GM10847 (cell line): ENCODE results near the gene GSTCD.

Experiments
- POLR2A ChIP-seq: IDR thresholded peaks from 2 replicates; pipeline ENCODE4 v1.6.1; 2011; ENCODE audit not compliant: insufficient read length; ENCODE audit errors: extremely low read depth

The GSTCD gene

GRCh38 chr4:105710012-105710600, 1.5 kb downstream of the GSTCD start:
- no peak for TF ChIP-seq POLR2A

DNA sequence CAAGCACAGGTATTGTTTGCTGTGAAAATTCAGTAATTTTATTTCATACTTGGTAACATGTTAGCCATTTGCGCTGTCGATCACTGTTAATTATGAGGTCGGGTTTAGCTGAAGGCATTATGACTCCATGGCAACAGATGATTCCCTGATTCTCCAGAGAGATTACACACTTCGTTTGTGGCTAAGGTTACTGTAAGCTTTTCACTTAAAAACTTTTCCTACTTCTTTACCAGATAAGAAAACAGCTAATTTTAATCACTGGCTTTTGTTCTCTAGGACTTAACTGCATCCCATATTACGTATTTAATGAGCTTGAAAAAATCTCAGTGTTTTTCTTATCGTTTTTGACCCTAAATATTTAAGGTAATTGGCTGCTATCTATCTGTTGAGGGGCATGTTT, 2.1 kb downstream of the GSTCD start:
- no peak for TF ChIP-seq POLR2A

- TF ChIP-seq POLR2A = no peak
These were observed 4.2 kb downstream of the GSTCD start for GRCh38 chr4:105712766-105713165.

DNA sequence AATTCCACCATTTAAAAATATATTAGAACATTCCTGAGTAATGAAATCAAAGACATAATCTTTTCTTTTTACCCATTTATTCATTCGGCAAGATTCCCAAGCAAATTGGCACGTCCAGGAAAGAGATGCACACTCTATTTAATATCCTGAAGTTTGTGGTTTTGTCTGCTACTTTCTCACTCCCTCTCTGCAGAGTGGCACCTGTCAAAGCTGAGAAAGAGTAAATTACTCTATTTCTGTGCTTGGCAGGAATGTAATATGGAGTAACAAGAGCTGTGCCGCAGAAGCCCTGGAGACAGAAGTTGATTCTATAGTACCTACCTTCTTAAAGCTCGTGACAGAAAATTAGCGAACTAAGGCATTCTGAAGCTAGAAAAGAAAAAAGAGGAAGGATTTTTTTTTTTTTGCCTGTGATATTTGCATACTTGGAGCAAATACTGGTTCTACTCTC, 5.5 kb downstream of the GSTCD start:
- no peak for TF ChIP-seq POLR2A

GRCh38 chr4:105714932-105715331, 6.3 kb downstream of the GSTCD start:
- TF ChIP-seq POLR2A = no peak

GRCh38 chr4:105715692-105716278, 7.2 kb downstream of the GSTCD start:
- TF ChIP-seq POLR2A = no peak

GRCh38 chr4:105719204-105719603, 10.6 kb downstream of the GSTCD start:
- TF ChIP-seq POLR2A = no peak

- TF ChIP-seq POLR2A = no peak
These were observed 17.0 kb downstream of the GSTCD start for GRCh38 chr4:105725623-105726022.

DNA sequence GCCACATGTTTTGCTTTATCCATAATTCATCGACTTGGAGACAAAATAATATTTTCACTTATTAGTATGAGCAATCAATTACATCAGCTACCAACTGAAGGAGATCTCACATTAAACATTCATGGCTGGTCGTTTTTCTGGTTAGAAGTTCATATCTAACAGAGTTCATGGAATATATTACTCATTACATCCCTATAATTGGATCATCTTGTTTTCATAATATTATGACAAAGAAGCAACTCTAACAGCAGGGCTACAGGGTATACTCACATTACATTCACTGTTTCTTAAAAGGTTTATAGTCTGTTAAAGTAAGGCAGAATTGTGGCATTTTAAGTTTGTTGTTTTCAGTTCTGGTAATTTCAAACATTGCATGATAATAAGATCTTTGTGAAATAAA, 33.0 kb downstream of the GSTCD start:
- TF ChIP-seq POLR2A = no peak

DNA sequence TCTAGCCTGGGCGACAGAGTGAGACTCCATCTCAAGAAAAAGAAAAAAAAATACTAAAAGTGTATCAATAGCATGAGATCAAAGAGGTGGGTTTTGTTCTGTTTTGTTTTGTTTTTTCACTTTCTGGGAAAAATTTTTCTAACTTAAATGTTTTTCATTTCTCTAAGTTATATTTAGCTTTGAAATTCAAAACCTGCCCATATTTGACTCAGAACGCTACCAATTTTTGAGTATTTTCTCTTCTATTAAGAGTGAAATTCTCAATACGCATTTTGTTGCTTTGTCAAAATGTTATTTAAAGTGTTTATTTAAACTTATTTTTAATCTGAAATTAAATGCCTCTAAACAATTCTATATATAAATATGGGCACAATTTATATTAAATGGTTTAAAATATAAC, 39.6 kb downstream of the GSTCD start:
- TF ChIP-seq POLR2A = no peak

DNA sequence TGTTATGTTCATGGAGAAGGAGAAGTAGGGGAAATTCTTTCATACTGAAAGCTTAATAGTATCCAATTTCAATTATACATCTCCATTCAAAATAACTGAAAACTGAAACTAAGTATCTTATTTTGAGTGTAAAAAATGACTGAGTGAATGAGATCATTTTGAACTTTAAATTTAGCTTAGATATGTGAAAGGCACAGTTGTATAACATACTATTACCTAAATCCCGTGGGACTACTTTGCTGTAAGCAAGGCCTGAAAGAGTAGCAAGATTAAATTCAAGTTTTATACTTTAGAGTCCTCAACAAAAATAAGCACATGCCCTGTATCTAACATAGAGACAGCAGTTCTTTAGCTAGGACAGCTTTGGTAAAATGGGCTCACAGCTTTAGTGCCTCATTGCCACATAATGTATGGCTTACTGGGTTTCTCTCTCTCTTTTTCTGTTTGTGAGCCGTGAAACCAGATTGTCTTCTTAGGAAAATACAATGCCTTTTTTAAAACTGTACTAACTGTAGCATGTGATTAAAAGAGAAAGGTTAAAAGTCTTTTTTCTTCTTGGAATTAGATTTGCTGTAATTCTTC, 43.2 kb downstream of the GSTCD start:
- TF ChIP-seq POLR2A = no peak

DNA sequence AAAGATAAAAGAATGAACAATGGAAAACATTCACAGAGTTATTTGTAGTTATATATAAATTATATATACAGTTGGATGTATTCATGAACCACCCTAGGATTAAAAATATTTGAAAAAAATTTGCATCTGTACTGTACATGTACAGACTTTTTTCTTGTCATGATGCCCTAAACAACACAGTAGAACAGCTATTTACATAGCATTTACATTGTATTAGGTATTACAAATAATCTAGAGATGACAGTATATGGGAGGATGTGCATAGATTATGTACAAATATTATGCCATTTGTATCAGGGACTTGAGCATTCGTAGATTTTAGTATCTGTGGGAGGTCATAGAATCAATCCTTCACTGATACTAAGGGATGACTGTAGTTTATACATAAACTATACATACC, 44.8 kb downstream of the GSTCD start:
- TF ChIP-seq POLR2A = no peak

- no peak for TF ChIP-seq POLR2A
These were observed 46.8 kb downstream of the GSTCD start for GRCh38 chr4:105755375-105755774.

DNA sequence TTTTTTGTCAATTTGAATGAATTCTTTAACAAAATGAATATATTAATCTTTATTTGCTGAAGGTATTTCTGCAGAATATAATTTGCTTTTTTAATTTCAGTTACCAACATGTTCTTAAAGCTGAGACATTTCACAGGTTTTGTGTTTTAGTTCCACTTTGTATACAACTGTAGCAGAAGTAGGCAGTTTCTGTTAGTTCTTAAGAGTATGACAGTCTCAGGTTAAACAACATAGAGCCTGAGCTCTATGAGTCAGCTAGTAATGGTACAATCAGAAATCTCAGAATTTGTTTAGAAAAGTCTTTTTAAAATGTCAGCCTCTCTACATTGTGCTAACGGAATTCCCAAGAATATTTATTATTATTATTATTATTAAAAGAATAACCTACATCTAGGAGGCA, 50.4 kb downstream of the GSTCD start:
- no peak for TF ChIP-seq POLR2A

GRCh38 chr4:105765690-105766407, 57.3 kb downstream of the GSTCD start:
- no peak for TF ChIP-seq POLR2A

GRCh38 chr4:105767579-105767978, 59.0 kb downstream of the GSTCD start:
- no peak for TF ChIP-seq POLR2A
